Measurements from ENCODE around the gene C1QTNF5. TPM values are rescaled to one million over a fixed set of nuclear protein-coding genes. Genes with fewer than 3 reads are reported as not detected.

C1QTNF5 gene
- total RNA-seq, 4 donors from 2014 or later: 10.3 to 26.4 (median 11.8) TPM

DNA sequence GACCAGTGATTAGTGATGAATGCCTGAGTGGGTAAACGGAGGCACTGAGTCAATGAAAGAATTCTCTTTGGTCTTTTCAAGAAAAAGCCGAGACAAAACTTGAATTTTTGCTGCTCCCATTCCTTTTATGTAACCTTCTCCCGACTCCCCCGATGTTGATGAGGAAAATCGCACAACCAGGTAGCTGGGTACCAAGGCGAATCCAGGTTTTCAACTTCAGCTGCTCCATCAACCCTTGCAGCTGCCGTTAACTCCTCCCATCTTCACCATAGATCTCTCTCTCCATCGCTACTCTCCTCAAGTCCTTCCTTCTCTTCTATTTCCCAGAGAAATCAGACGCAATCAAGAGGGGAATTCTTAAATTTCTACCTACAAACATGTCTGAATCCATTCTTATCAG lies 41.4 kb upstream of the C1QTNF5 start:
- DNase-seq: no peak
- no peaks in the 10 kb centered on the region for H3K27me3 ChIP-seq
- peaks cover 0 to 13% (median 4%) of the 10 kb centered on the region in 4 donors for H3K4me1 ChIP-seq
- no peak overlapping the region for H3K27ac ChIP-seq
- TF ChIP-seq CTCF (IDR thresholded peaks at IDR 0.05) (no peak), POLR2A (IDR thresholded peaks at IDR 0.05) (no peak)
- H3K9me3 ChIP-seq: no peaks in the 10 kb centered on the region
- peak overlapping the region; percentile 38 to 64 (median 52) for H3K4me3 ChIP-seq
- no peaks in the 10 kb centered on the region for H3K36me3 ChIP-seq

DNA sequence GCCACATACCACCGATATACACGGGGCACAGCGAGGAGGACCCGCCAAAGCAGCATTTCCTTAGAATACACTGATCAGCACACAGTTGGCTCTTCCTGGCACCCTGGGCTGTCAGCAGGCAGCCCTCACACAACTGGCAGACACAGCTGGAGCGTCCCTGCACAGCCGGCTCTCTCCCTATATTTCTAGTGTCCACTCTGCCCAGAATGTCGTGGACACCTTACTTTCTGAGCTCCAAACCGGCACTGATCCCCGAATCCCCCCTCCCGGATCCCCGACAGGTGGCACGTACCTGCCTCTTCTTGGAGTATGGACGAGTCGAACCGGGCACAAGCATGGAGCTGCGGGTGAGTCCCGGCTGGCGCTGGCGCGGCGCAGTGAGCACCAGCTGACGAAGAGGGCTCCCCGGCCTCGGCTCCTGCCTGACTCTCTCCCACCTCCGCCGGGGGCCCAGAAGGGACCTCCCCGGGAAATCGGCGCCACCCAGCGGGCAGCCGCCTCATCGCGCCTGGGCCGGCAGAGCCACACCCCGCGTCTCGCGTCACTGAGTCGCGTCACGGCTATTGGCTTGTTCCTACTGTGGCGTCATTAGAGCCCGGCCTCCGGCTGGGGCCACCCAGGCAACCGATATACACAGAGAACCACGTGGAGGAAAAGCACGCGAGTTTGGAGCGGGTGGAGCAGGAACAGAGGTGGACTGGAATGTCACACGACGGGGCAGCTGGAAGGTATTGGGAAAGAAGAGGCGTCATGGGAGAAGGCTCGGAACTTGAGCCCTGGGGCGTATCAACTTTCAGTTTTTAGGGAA lies 40.7 kb upstream of the C1QTNF5 start, which contains the start of gene USP2:
TSS of gene USP2 (minus strand) at position 510 of the 808 bp plus-strand sequence. CDS start 8,210 bp downstream, outside the sequence.
- Histone ChIP-seq H3K27me3 (no peaks in the 10 kb centered on the region), H3K9me3 (no peaks in the 10 kb centered on the region), H3K36me3 (no peaks in the 10 kb centered on the region), H3K4me1 (peaks cover 0 to 13% (median 4%) of the 10 kb centered on the region in 4 donors), H3K4me3 (peak within 1 kb of the TSS; percentile 38 to 64 (median 52)), H3K27ac (peak within 1 kb of the TSS in 3 of 4 donors; percentile 12 to 47 (median 14))
- peak; percentile 93 to 98 (median 98) for DNase-seq
- TF ChIP-seq CTCF (IDR thresholded peaks at IDR 0.05) (peak; percentile 87 to 96 (median 91)), POLR2A (IDR thresholded peaks at IDR 0.05) (no peak)

- TF ChIP-seq POLR2A (IDR thresholded peaks at IDR 0.05) (no peak), CTCF (IDR thresholded peaks at IDR 0.05) (no peak)
- Histone ChIP-seq H3K4me3 (peak overlapping the region; percentile 38 to 64 (median 52)), H3K27ac (peak overlapping the region in 1 of 4 donors; percentile 12), H3K27me3 (no peaks in the 10 kb centered on the region), H3K36me3 (no peaks in the 10 kb centered on the region), H3K4me1 (peaks cover 0 to 13% (median 4%) of the 10 kb centered on the region in 4 donors), H3K9me3 (no peaks in the 10 kb centered on the region)
- no peak for DNase-seq
Observed at GRCh38 chr11:119380827-119381180, 40.1 kb upstream of the C1QTNF5 start.

GRCh38 chr11:119380160-119380826 lies 39.6 kb upstream of the C1QTNF5 start:
- Histone ChIP-seq H3K4me1 (peaks cover 0 to 13% (median 4%) of the 10 kb centered on the region in 4 donors), H3K9me3 (no peaks in the 10 kb centered on the region), H3K27ac (no peak overlapping the region), H3K4me3 (no peak overlapping the region), H3K36me3 (no peaks in the 10 kb centered on the region), H3K27me3 (no peaks in the 10 kb centered on the region)
- no peak for DNase-seq
- TF ChIP-seq CTCF (IDR thresholded peaks at IDR 0.05) (no peak), POLR2A (IDR thresholded peaks at IDR 0.05) (no peak)

GRCh38 chr11:119378851-119379465 lies 38.3 kb upstream of the C1QTNF5 start:
- no peak for TF ChIP-seq POLR2A (IDR thresholded peaks at IDR 0.05)
- TF ChIP-seq CTCF (IDR thresholded peaks at IDR 0.05): no peak
- H3K27ac ChIP-seq: no peak overlapping the region
- H3K4me1 ChIP-seq: peaks cover 0 to 24% (median 4%) of the 10 kb centered on the region in 4 donors

More at GRCh38 chr11:119378851-119379465, 38.3 kb upstream of the C1QTNF5 start:
- no peaks in the 10 kb centered on the region for H3K9me3 ChIP-seq
- no peaks in the 10 kb centered on the region for H3K27me3 ChIP-seq
- no peak for DNase-seq
- no peak overlapping the region for H3K4me3 ChIP-seq
- no peaks in the 10 kb centered on the region for H3K36me3 ChIP-seq
